OCI-LY3 (cell line): ENCODE data around the gene AKAP6.

ENCODE experiments used
- H2AFZ ChIP-seq: fragments of 200-600, 300-600 bp; shearing (Covaris generic); 2 replicates; pipeline ENCODE4 v1.6.0; 2014; ENCODE audit warnings: antibody characterized with exemption, low read depth, low read length
- H3K27ac ChIP-seq: fragments of 200-600, 300-600 bp; sonication (generic); 2 replicates; pipeline ENCODE4 v1.5.1; 2014; ENCODE audit warnings: mild to moderate bottlenecking, low read length, moderate library complexity, mixed read lengths
- H3K27me3 ChIP-seq: fragments of 200-600, 300-600 bp; sonication (generic); 2 replicates; pipeline ENCODE4 v1.6.1; 2014; ENCODE audit warnings: low read depth, low read length, mixed read lengths
- H3K36me3 ChIP-seq: fragments of 200-600, 300-600 bp; sonication (generic); replicated peaks from 2 replicates; pipeline ENCODE3; 2014; ENCODE audit warnings: low read depth, low read length, mixed read lengths
- H3K4me1 ChIP-seq: fragments of 300-600, 200-600 bp; sonication (generic); 2 replicates; pipeline ENCODE4 v1.6.1; 2014; ENCODE audit warnings: low read length, mixed read lengths
- H3K4me2 ChIP-seq: fragments of 200-600, 300-600 bp; sonication (generic); 2 replicates; pipeline ENCODE4 v1.6.1; 2014; ENCODE audit warnings: low read length, mixed read lengths
- H3K4me3 ChIP-seq: fragments of 300-600, 200-600 bp; sonication (generic); 2 replicates; pipeline ENCODE4 v1.5.1; 2014; ENCODE audit warnings: antibody characterized with exemption, mild to moderate bottlenecking, low read length, moderate library complexity
- H3K79me2 ChIP-seq: fragments of 300-600, 200-600 bp; shearing (Covaris generic); 2 replicates; pipeline ENCODE4 v1.6.1; 2014; ENCODE audit warnings: mild to moderate bottlenecking, low read length, mixed read lengths
- H3K9ac ChIP-seq: fragments of 300-600, 200-600 bp; shearing (Covaris generic); 2 replicates; pipeline ENCODE4 v1.6.0; 2014; ENCODE audit warnings: mild to moderate bottlenecking, low read length, moderate library complexity
- H3K9me3 ChIP-seq: fragments of 200-600, 300-600 bp; shearing (Covaris generic); 2 replicates; pipeline ENCODE4 v1.6.1; 2014; ENCODE audit warnings: low read length, mixed read lengths; ENCODE audit not compliant: insufficient read depth
- H4K20me1 ChIP-seq: fragments of 200-600, 300-600 bp; sonication (generic); 2 replicates; pipeline ENCODE4 v1.6.1; 2016; ENCODE audit warnings: low read length, mixed read lengths; ENCODE audit not compliant: insufficient read depth
- EZH2phosphoT487 ChIP-seq: fragments of 200-600 bp; shearing (Covaris generic); IDR thresholded peaks from 2 replicates; pipeline ENCODE4 v1.6.1; 2018; ENCODE audit warnings: antibody characterized with exemption, mixed run types, low read depth
- TF ChIP-seq, protein P1 (sequence below): fragments of 200-600, 300-600 bp; sonication (generic); IDR thresholded peaks from 2 replicates; pipeline ENCODE4 v1.5.1; 2014; ENCODE audit warnings: antibody characterized with exemption, low read length, low read depth

Gene AKAP6

GRCh38 chr14:32572867-32573150, 243.7 kb downstream of the AKAP6 start:
- H4K20me1 ChIP-seq = no peaks in the 10 kb centered on the region
- no peak overlapping the region for H3K9ac ChIP-seq

DNA sequence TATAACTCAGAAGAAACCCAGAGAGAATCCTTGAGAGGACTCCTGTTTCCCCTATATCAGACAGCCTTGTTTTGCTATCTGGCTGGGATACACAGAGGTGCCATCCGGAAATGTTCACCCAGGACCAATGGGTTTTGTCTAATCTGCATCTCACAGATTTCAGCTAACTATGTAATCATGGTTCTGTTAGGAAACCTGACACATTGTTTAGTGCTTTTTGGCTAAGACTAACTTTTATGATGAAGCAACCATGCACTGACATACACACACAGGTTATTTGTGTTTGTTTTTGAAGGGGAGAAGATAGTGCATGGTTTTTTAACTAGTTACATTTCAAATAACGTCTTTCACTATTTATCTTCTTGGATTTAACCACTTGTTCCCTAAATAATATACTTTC, 245.2 kb downstream of the AKAP6 start:
- Histone ChIP-seq H3K36me3 (no peaks in the 10 kb centered on the region), H4K20me1 (no peaks in the 10 kb centered on the region), H3K79me2 (no peaks in the 10 kb centered on the region), H3K9ac (no peak overlapping the region), H3K4me1 (peaks cover 49% of the 10 kb centered on the region), H3K27me3 (peaks cover 20% of the 10 kb centered on the region; the same call in 1 of the 2 replicates), H3K27ac (no peak overlapping the region), H2AFZ (no peak overlapping the region), H3K9me3 (no peaks in the 10 kb centered on the region), H3K4me3 (no peak overlapping the region), H3K4me2 (no peak overlapping the region)
- TF ChIP-seq, protein P1, sequence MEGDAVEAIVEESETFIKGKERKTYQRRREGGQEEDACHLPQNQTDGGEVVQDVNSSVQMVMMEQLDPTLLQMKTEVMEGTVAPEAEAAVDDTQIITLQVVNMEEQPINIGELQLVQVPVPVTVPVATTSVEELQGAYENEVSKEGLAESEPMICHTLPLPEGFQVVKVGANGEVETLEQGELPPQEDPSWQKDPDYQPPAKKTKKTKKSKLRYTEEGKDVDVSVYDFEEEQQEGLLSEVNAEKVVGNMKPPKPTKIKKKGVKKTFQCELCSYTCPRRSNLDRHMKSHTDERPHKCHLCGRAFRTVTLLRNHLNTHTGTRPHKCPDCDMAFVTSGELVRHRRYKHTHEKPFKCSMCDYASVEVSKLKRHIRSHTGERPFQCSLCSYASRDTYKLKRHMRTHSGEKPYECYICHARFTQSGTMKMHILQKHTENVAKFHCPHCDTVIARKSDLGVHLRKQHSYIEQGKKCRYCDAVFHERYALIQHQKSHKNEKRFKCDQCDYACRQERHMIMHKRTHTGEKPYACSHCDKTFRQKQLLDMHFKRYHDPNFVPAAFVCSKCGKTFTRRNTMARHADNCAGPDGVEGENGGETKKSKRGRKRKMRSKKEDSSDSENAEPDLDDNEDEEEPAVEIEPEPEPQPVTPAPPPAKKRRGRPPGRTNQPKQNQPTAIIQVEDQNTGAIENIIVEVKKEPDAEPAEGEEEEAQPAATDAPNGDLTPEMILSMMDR = no peak
- no peak for TF ChIP-seq EZH2phosphoT487

More at GRCh38 chr14:32572867-32573150, 243.7 kb downstream of the AKAP6 start:
- Histone ChIP-seq H2AFZ (no peak overlapping the region), H3K4me1 (peaks cover 35% of the 10 kb centered on the region), H3K27me3 (peaks cover 20% of the 10 kb centered on the region; the same call in 1 of the 2 replicates), H3K27ac (no peak overlapping the region; the same call in 1 of the 2 replicates), H3K4me3 (no peak overlapping the region), H3K36me3 (no peaks in the 10 kb centered on the region), H3K9me3 (no peaks in the 10 kb centered on the region), H3K4me2 (peak overlapping the region; percentile 38), H3K79me2 (no peaks in the 10 kb centered on the region)
- TF ChIP-seq EZH2phosphoT487 = no peak
- TF ChIP-seq, protein P1 = no peak

- H3K4me2 ChIP-seq = peak overlapping the region; percentile 17; the same call in 1 of the 2 replicates
- H3K4me3 ChIP-seq = no peak overlapping the region
- no peaks in the 10 kb centered on the region for H3K79me2 ChIP-seq
- H3K27ac ChIP-seq = no peak overlapping the region
- H3K9ac ChIP-seq = no peak overlapping the region
- H3K9me3 ChIP-seq = no peaks in the 10 kb centered on the region
- peaks cover 49% of the 10 kb centered on the region for H3K4me1 ChIP-seq
- no peaks in the 10 kb centered on the region for H3K36me3 ChIP-seq
- peaks cover 20% of the 10 kb centered on the region; the same call in 1 of the 2 replicates for H3K27me3 ChIP-seq
- no peak overlapping the region for H2AFZ ChIP-seq
- no peaks in the 10 kb centered on the region for H4K20me1 ChIP-seq
- TF ChIP-seq, protein P1 = peak; percentile 90
- no peak for TF ChIP-seq EZH2phosphoT487
These were observed 247.1 kb downstream of the AKAP6 start for GRCh38 chr14:32576088-32576795.

DNA sequence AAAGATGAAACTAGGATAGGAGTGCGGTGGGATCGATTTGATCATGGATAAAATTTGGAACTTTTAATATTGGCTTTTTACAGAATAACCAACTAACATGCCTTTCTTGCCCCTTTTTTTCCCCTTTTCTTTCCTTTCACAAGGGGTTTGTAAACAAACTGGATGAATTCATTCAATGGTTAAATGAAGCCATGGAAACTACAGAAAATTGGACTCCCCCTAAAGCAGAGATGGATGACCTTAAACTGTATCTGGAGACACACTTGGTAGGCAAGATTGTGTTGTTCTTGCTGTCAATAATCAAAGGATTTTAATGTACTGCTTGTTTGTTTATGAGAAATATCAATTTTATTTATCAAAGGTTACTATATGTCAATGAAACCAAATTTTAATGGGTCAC, 247.9 kb downstream of the AKAP6 start:
- peaks cover 20% of the 10 kb centered on the region; the same call in 1 of the 2 replicates for H3K27me3 ChIP-seq
- H3K27ac ChIP-seq = no peak overlapping the region
- H3K36me3 ChIP-seq = no peaks in the 10 kb centered on the region
- H3K79me2 ChIP-seq = no peaks in the 10 kb centered on the region
- no peak overlapping the region for H3K4me3 ChIP-seq
- H3K9me3 ChIP-seq = no peaks in the 10 kb centered on the region
- no peak overlapping the region for H3K9ac ChIP-seq
- H4K20me1 ChIP-seq = no peaks in the 10 kb centered on the region
- no peak overlapping the region for H3K4me2 ChIP-seq
- H3K4me1 ChIP-seq = peaks cover 43% of the 10 kb centered on the region
- H2AFZ ChIP-seq = no peak overlapping the region
- no peak for TF ChIP-seq EZH2phosphoT487
- TF ChIP-seq, protein P1 = no peak
